OCI-LY7 (cell line): Measurements from ENCODE around the gene SCFD2. TPM values are rescaled to one million over a fixed set of nuclear protein-coding genes. Genes with fewer than 3 reads are reported as not detected.

Source experiments
- BruUV-seq: library from RNA; stranded (reverse); fragments of 400-500 nt; replicated peaks from 2 replicates; lab custom pipeline; 2021; lab: Mats Ljungman, UMichigan
- CTCF ChIA-PET: fragments of 300-600 bp; sonication (Branson Sonifier 250); formaldehyde crosslinking; loops from one replicate; lab custom pipeline; 2022; ENCODE audit warnings: antibody characterized with exemption; ENCODE audit not compliant: unreplicated experiment; lab: Charles Lee
- POLR2A ChIA-PET: fragments of 300-600 bp; sonication (Branson Sonifier 250); formaldehyde crosslinking; loops from one replicate; lab custom pipeline; 2022; ENCODE audit warnings: antibody characterized with exemption; lab: Charles Lee
- DNase-seq: peaks from one replicate; pipeline ENCODE4 v3.0.0-alpha.2; 2015; ENCODE audit warnings: low spot score
- H2AFZ ChIP-seq: fragments of 200-600 bp; sonication (generic), shearing (Covaris generic); 2 replicates; pipeline ENCODE4 v1.6.1; 2014; ENCODE audit warnings: mild to moderate bottlenecking, antibody characterized with exemption, low read length, moderate library complexity
- H3K27ac ChIP-seq: fragments of 200-600 bp; sonication (generic); 2 replicates; pipeline ENCODE4 v1.5.1; 2014; ENCODE audit warnings: mixed run types, low read depth, mild to moderate bottlenecking, moderate library complexity, low read length, inconsistent platforms; ENCODE audit not compliant: poor library complexity, severe bottlenecking
- H3K36me3 ChIP-seq: fragments of 200-600 bp; sonication (generic); 2 replicates; pipeline ENCODE4 v1.6.1; 2014; ENCODE audit warnings: mild to moderate bottlenecking, antibody characterized with exemption, low read length, moderate library complexity, mixed read lengths; ENCODE audit not compliant: insufficient read depth
- H3K4me1 ChIP-seq: fragments of 200-600 bp; sonication (generic); 2 replicates; pipeline ENCODE4 v1.5.1; 2014; ENCODE audit warnings: mild to moderate bottlenecking, low read length; ENCODE audit not compliant: insufficient read depth, poor library complexity, severe bottlenecking
- H3K4me2 ChIP-seq: fragments of 200-600 bp; sonication (generic); 2 replicates; pipeline ENCODE4 v1.6.1; 2014; ENCODE audit warnings: mild to moderate bottlenecking, low read length
- H3K4me3 ChIP-seq: fragments of 200-600 bp; sonication (generic); 2 replicates; pipeline ENCODE4 v1.5.1; 2014; ENCODE audit warnings: mild to moderate bottlenecking, low read depth, low read length; ENCODE audit not compliant: poor library complexity, severe bottlenecking
- H3K79me2 ChIP-seq: fragments of 200-600 bp; sonication (generic); 2 replicates; pipeline ENCODE4 v1.6.1; 2016; ENCODE audit warnings: low read depth, mild to moderate bottlenecking, low read length, moderate library complexity, mixed read lengths; ENCODE audit not compliant: insufficient read depth
- H3K9me2 ChIP-seq: fragments of 200-600 bp; sonication (generic); 2 replicates; pipeline ENCODE4 v1.6.1; 2016; ENCODE audit warnings: mild to moderate bottlenecking, low read length, mixed read lengths; ENCODE audit not compliant: insufficient read depth
- H3K9me3 ChIP-seq: fragments of 200-600 bp; sonication (generic); 2 replicates; pipeline ENCODE4 v1.6.1; 2014; ENCODE audit warnings: mild to moderate bottlenecking, mixed run types, low read length, mixed read lengths
- H4K20me1 ChIP-seq: fragments of 200-600 bp; sonication (generic); 2 replicates; pipeline ENCODE4 v1.6.1; 2014; ENCODE audit warnings: mild to moderate bottlenecking, antibody characterized with exemption, low read length, moderate library complexity, mixed read lengths; ENCODE audit not compliant: insufficient read depth
- EZH2phosphoT487 ChIP-seq: fragments of 200-600 bp; sonication (generic); IDR thresholded peaks from 2 replicates; pipeline ENCODE4 v1.6.1; 2018; ENCODE audit warnings: low read depth, borderline replicate concordance, mild to moderate bottlenecking, mixed run types, antibody characterized with exemption, low read length, moderate library complexity, mixed read lengths
- intact Hi-C: fragments of 100-400 bp; cut with micrococcal nuclease; formaldehyde crosslinking; loops from one replicate; pipeline ENCODE4 v1.10.0; 2022; ENCODE audit not compliant: unreplicated experiment
- total RNA-seq, 2 experiments: library from RNA; depleted of rRNA in 1 of 2; stranded (reverse); fragments of >200 nt in 1 of 2; shearing (Covaris generic) in 1 of 2; gene quantifications; 2 replicates each; pipeline ENCODE4 v1.2.3, GENCODE V29; 2014 to 2022
- TF ChIP-seq, protein P1 (sequence below): fragments of 200-600 bp; sonication (generic); conservative IDR thresholded peaks from 2 replicates; pipeline ENCODE4 v1.5.1; 2014; ENCODE audit warnings: mild to moderate bottlenecking, antibody characterized with exemption, low read length, moderate library complexity, mixed read lengths

The SCFD2 gene
- total RNA-seq, 2 experiments from 2014 or later, result 27.2 to 52.0 TPM

DNA sequence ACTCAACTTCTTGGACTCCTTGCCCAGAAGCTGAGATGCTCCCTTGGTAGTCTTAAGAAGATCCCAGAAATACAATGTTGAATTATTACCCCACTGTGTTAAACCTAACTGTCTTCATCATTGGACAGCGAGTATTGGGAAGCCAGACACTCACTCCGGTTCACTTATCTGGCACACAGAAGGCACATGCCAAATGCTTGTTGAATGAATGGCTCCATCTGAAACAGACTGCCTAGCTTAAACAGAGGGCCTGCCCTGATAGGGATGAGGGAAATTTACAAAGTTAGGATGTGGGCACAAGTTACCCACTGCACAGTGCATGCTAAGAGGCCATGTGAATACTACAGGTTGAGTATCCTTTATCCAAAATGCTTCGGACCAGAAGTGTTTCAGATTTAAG is 424.4 kb downstream of the SCFD2 start:
- intact Hi-C loops, result no loop called here
- Histone ChIP-seq H4K20me1 (no peaks in the 10 kb centered on the region), H3K27ac (no peak overlapping the region), H3K4me2 (no peak overlapping the region), H3K4me1 (no peaks in the 10 kb centered on the region), H3K9me3 (no peaks in the 10 kb centered on the region), H2AFZ (no peak overlapping the region), H3K4me3 (no peak overlapping the region), H3K9me2 (no peaks in the 10 kb centered on the region), H3K79me2 (no peaks in the 10 kb centered on the region), H3K36me3 (no peaks in the 10 kb centered on the region)
- DNase-seq, result no peak
- ChIA-PET CTCF (no interaction called here), POLR2A (interaction anchor here (0.7 to 0.9 kb wide), 2 partner anchors 12 to 729 kb away, joined by 3 to 4 read pairs; no protein-coding TSS in a partner anchor)
- TF ChIP-seq EZH2phosphoT487, result no peak
- TF ChIP-seq, protein P1, sequence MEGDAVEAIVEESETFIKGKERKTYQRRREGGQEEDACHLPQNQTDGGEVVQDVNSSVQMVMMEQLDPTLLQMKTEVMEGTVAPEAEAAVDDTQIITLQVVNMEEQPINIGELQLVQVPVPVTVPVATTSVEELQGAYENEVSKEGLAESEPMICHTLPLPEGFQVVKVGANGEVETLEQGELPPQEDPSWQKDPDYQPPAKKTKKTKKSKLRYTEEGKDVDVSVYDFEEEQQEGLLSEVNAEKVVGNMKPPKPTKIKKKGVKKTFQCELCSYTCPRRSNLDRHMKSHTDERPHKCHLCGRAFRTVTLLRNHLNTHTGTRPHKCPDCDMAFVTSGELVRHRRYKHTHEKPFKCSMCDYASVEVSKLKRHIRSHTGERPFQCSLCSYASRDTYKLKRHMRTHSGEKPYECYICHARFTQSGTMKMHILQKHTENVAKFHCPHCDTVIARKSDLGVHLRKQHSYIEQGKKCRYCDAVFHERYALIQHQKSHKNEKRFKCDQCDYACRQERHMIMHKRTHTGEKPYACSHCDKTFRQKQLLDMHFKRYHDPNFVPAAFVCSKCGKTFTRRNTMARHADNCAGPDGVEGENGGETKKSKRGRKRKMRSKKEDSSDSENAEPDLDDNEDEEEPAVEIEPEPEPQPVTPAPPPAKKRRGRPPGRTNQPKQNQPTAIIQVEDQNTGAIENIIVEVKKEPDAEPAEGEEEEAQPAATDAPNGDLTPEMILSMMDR, result no peak
- no TSS peak for BruUV-seq

DNA sequence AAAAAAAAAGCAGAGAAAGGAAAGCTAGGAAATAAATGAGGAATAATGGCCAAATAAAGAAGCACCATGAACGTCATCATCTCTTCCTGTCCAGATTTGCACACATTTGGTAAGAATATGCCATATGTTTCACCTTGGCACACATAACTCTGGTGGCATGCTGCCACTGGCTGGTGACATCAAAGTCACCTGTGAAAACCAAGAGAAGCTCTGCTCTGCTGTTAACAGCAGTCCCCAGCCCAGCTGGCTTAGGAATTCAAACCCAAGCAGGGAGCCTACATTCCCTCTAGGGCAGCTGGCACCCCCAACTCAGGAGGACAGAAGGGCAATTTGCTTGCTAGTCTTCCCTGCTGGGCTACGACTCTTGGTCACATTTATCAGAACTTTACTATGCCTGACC is 426.1 kb downstream of the SCFD2 start:
- H3K4me1 ChIP-seq, result no peaks in the 10 kb centered on the region
- BruUV-seq, result no TSS peak
- no peak overlapping the region for H3K4me2 ChIP-seq
- no peaks in the 10 kb centered on the region for H3K36me3 ChIP-seq
- POLR2A ChIA-PET, result no interaction called here
- TF ChIP-seq, protein P1, result no peak
- TF ChIP-seq EZH2phosphoT487, result no peak
- no peak for DNase-seq
- no peak overlapping the region for H2AFZ ChIP-seq
- H3K79me2 ChIP-seq, result no peaks in the 10 kb centered on the region
- intact Hi-C loops, result no loop called here
- CTCF ChIA-PET, result no interaction called here
- no peaks in the 10 kb centered on the region for H3K9me3 ChIP-seq
- no peaks in the 10 kb centered on the region for H3K9me2 ChIP-seq
- no peaks in the 10 kb centered on the region for H4K20me1 ChIP-seq
- no peak overlapping the region for H3K27ac ChIP-seq
- H3K4me3 ChIP-seq, result no peak overlapping the region

DNA sequence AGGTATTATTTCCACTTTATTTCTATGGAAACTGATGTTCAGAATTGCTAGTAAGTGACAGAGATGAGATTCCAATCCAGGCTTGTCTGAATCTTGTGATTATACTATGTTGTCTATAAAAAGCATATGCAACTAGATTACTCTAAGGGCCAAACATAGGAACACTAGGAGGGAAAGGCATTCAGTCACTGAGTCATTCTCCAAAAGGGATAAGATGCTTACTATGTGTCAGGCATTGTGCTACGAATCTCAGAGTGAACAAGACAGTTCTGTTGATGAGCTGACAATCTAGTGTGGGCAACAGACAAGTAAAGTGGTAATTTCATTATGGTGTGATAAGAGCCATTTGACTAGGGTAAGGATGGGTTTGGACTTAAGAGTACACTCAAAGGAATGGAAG is 426.5 kb downstream of the SCFD2 start:
- DNase-seq, result no peak
- no peaks in the 10 kb centered on the region for H3K9me2 ChIP-seq
- H3K9me3 ChIP-seq, result no peaks in the 10 kb centered on the region
- no peak for TF ChIP-seq EZH2phosphoT487
- TF ChIP-seq, protein P1, result no peak
- no peaks in the 10 kb centered on the region for H3K4me1 ChIP-seq
- H3K27ac ChIP-seq, result no peak overlapping the region
- BruUV-seq, result no TSS peak
- no peak overlapping the region for H3K4me2 ChIP-seq
- H2AFZ ChIP-seq, result no peak overlapping the region
- CTCF ChIA-PET, result no interaction called here
- H4K20me1 ChIP-seq, result no peaks in the 10 kb centered on the region
- H3K79me2 ChIP-seq, result no peaks in the 10 kb centered on the region
- POLR2A ChIA-PET, result no interaction called here
- H3K36me3 ChIP-seq, result no peaks in the 10 kb centered on the region
- intact Hi-C loops, result no loop called here
- H3K4me3 ChIP-seq, result no peak overlapping the region
